GM12878 (cell line): Measurements from ENCODE around the gene TATDN3. TPM values are rescaled to one million over a fixed set of nuclear protein-coding genes. Genes with fewer than 3 reads are reported as not detected.
A peak's percentile ranks its signal among the peaks of the same experiment; 100 is the strongest.

Experiments used
- ASH2L ChIP-seq: fragments of 300-600, 200-600 bp; sonication (generic); IDR thresholded peaks from 2 replicates; pipeline ENCODE4 v1.6.1; 2017; ENCODE audit warnings: low read depth, mild to moderate bottlenecking, borderline replicate concordance
- ATF7 ChIP-seq: fragments of 450-650 bp; IDR thresholded peaks from 2 replicates; pipeline ENCODE4 v1.6.1; 2016; ENCODE audit warnings: low read depth, mild to moderate bottlenecking
- CBFB ChIP-seq: IDR thresholded peaks from 2 replicates; pipeline ENCODE4 v1.6.1; 2016; ENCODE audit warnings: antibody characterized with exemption, low read depth
- CHD4 ChIP-seq: fragments of 200-600 bp; sonication (generic); IDR thresholded peaks from 2 replicates; pipeline ENCODE4 v1.6.1; 2016; ENCODE audit warnings: mild to moderate bottlenecking
- E2F4 ChIP-seq: IDR thresholded peaks from 2 replicates; pipeline ENCODE4 v1.6.1; 2012; ENCODE audit warnings: low read depth, low read length, improper control_type of control experiment
- GABPA ChIP-seq: IDR thresholded peaks from 2 replicates; pipeline ENCODE4 v1.6.1; 2014; ENCODE audit warnings: antibody characterized with exemption, low read depth, mild to moderate bottlenecking, inconsistent platforms
- HDAC2 ChIP-seq: fragments of 200-600 bp; sonication (generic); IDR thresholded peaks from 2 replicates; pipeline ENCODE4 v1.6.1; 2017
- HDGF ChIP-seq: fragments of 450-650 bp; IDR thresholded peaks from 2 replicates; pipeline ENCODE4 v1.6.1; 2016; ENCODE audit warnings: antibody characterized with exemption
- IKZF2 ChIP-seq, 2 experiments: fragments of 450-650 bp; IDR thresholded peaks; 2 replicates each; pipeline ENCODE4 v1.6.1; 2017; ENCODE audit warnings: mild to moderate bottlenecking in 2 of 2, moderate library complexity in 2 of 2
- IRF4 ChIP-seq: IDR thresholded peaks from 2 replicates; pipeline ENCODE4 v1.6.1; 2011; ENCODE audit warnings: low read depth, low read length
- KLF5 ChIP-seq: fragments of 450-650 bp; IDR thresholded peaks from 2 replicates; pipeline ENCODE4 v1.6.1; 2014; ENCODE audit warnings: mild to moderate bottlenecking; ENCODE audit not compliant: partially characterized antibody
- NFYB ChIP-seq: IDR thresholded peaks from 2 replicates; pipeline ENCODE4 v1.6.1; 2011; ENCODE audit warnings: low read depth, mild to moderate bottlenecking, low read length, improper control_type of control experiment, moderate library complexity; ENCODE audit not compliant: insufficient read depth
- NKRF ChIP-seq: fragments of 450-650 bp; conservative IDR thresholded peaks from 2 replicates; pipeline ENCODE4 v1.6.1; 2017; ENCODE audit warnings: mild to moderate bottlenecking, moderate library complexity
- POU2F2 ChIP-seq: IDR thresholded peaks from 3 replicates; pipeline ENCODE4 v1.6.1; 2011; ENCODE audit warnings: low read depth, mild to moderate bottlenecking, low read length, borderline replicate concordance
- RB1 ChIP-seq: fragments of 450-650 bp; formaldehyde crosslinking; IDR thresholded peaks from 2 replicates; pipeline ENCODE4 v1.6.1; 2017; ENCODE audit warnings: mild to moderate bottlenecking, borderline replicate concordance
- RELB ChIP-seq: fragments of 450-650 bp; IDR thresholded peaks from 2 replicates; pipeline ENCODE4 v1.6.1; 2017; ENCODE audit warnings: low read depth, mild to moderate bottlenecking, moderate library complexity
- SKIL ChIP-seq: fragments of 450-650 bp; IDR thresholded peaks from 2 replicates; pipeline ENCODE4 v1.6.1; 2017; ENCODE audit warnings: mild to moderate bottlenecking, low read depth, inconsistent platforms; ENCODE audit not compliant: poor library complexity, severe bottlenecking
- SMAD1 ChIP-seq: fragments of 450-650 bp; IDR thresholded peaks from 2 replicates; pipeline ENCODE4 v1.6.1; 2018; ENCODE audit warnings: mild to moderate bottlenecking, low read depth; ENCODE audit not compliant: partially characterized antibody
- ZNF24 ChIP-seq: fragments of 450-650 bp; IDR thresholded peaks from 2 replicates; pipeline ENCODE4 v1.6.1; 2017; ENCODE audit warnings: antibody characterized with exemption, mild to moderate bottlenecking
- polyA plus RNA-seq, 11 experiments: library from polyadenylated mRNA; depleted of rRNA in 4 of 11; unstranded in 6 of 11; stranded (reverse) in 5 of 11; fragments of >200 nt; fragmentation: Nextera tagmentation in 4 of 11; fragmentation: Illumina TruSeq in 1 of 11; extraction: Ambion mirVana in 4 of 11; extraction: Trizol in 1 of 11; gene quantifications; 1 replicate in 1 of 11; 2 replicates in 10 of 11; pipeline versions ENCODE4 v1.2.1 to v1.2.3, GENCODE V29; 2011 to 2016; ENCODE audit warnings: inconsistent platforms in 2 of 11, missing spikeins in 2 of 11, low read depth in 1 of 11
- total RNA-seq, 4 experiments: library from RNA; depleted of rRNA in 3 of 4; stranded (reverse); fragments of >200 nt in 3 of 4; fragmentation: Illumina TruSeq in 1 of 4; extraction: Trizol in 1 of 4; gene quantifications; 2 replicates each; pipeline versions ENCODE4 v1.2.1 to v1.2.3, GENCODE V29; 2013 to 2021

Gene TATDN3
- total and polyA plus RNA-seq, 10 of the 15 experiments (the other 5 are each of a cell fraction or from before 2014, with no cell fraction given): 15.5 to 40.0 (median 22.7) TPM

GRCh38 chr1:212749821-212750535 lies 41.7 kb upstream of the TATDN3 start (continued):
- no peak for TF ChIP-seq E2F4
- no peak for TF ChIP-seq KLF5
- TF ChIP-seq SMAD1: no peak
- no peak for TF ChIP-seq ASH2L
- peak; percentile 66; the same call in 1 of the 2 replicates for TF ChIP-seq ATF7
- no peak for TF ChIP-seq ZNF24
- TF ChIP-seq CBFB: no peak
- TF ChIP-seq SKIL: no peak
- TF ChIP-seq NFYB: no peak
- TF ChIP-seq NKRF: 0 out of 2 replicates have a peak, but pooled peaks have one; percentile 16
- no peak for TF ChIP-seq CHD4
- peak; percentile 92 to 93 for TF ChIP-seq IKZF2 (IDR thresholded peaks at IDR 0.05)
- TF ChIP-seq POU2F2: no peak
- 0 out of 2 replicates have a peak, but pooled peaks have one; percentile 52 for TF ChIP-seq HDGF
- no peak; the same call in none of the 2 replicates for TF ChIP-seq RELB
- TF ChIP-seq IRF4: peak; percentile 58; the same call in 1 of the 2 replicates
- no peak for TF ChIP-seq GABPA
- TF ChIP-seq HDAC2: no peak
- TF ChIP-seq RB1: no peak
